Suprapubic skin (tissue), 4 donors: ENCODE measurements around the gene DENND10. TPM values are rescaled to one million over a fixed set of nuclear protein-coding genes. Genes with fewer than 3 reads are reported as not detected.
A peak's percentile ranks its signal among the peaks of the same experiment; 100 is the strongest.
"Not testable (repeated sequence)": the region's sequence is repeated elsewhere in the genome, so short reads cannot be mapped to it uniquely, and the experiment has no call there.

Source experiments
- DNase-seq, 2 donors: peaks; one replicate each; pipeline ENCODE4 v3.0.0-alpha.2; 2019; ENCODE audit warnings: low spot score in 2 of 2
- H3K27ac ChIP-seq: fragments of 200-600 bp; sonication (generic); one replicate; pipeline ENCODE4 v1.5.1; 2019
- H3K27me3 ChIP-seq: fragments of 200-600 bp; sonication (generic); one replicate; pipeline ENCODE4 v1.5.1; 2019
- H3K36me3 ChIP-seq: fragments of 200-600 bp; sonication (generic); one replicate; pipeline ENCODE4 v1.5.1; 2019
- H3K4me1 ChIP-seq: fragments of 200-600 bp; sonication (generic); one replicate; pipeline ENCODE4 v1.5.1; 2019
- H3K4me3 ChIP-seq: fragments of 200-600 bp; sonication (generic); one replicate; pipeline ENCODE4 v1.5.1; 2019; ENCODE audit warnings: mild to moderate bottlenecking
- H3K9me3 ChIP-seq: fragments of 200-600 bp; sonication (generic); one replicate; pipeline ENCODE4 v1.5.1; 2019
- EP300 ChIP-seq: sonication (generic); formaldehyde crosslinking; IDR thresholded peaks from one replicate; pipeline ENCODE4 v1.6.1; 2017; ENCODE audit warnings: antibody characterized with exemption
- POLR2A ChIP-seq, 2 donors: fragments of 450-650 bp; IDR thresholded peaks; one replicate each; pipeline ENCODE4 v1.6.1; 2017; ENCODE audit warnings: antibody characterized with exemption in 2 of 2, mild to moderate bottlenecking in 2 of 2, moderate library complexity in 2 of 2
- POLR2AphosphoS5 ChIP-seq, 3 donors: sonication (generic); formaldehyde crosslinking; IDR thresholded peaks; one replicate each; pipeline ENCODE4 v1.6.1; 2017; ENCODE audit warnings: antibody characterized with exemption in 3 of 3
- WGBS: methylation state at CpG from one replicate; pipeline ENCODE4 v1.1.5; 2018; 5-methylcytosine and 5-hydroxymethylcytosine counted together
- total RNA-seq, 4 donors: library from RNA; depleted of rRNA; stranded (reverse); fragments of >200 nt; gene quantifications; one replicate each; pipeline ENCODE4 v1.1.0, GENCODE V29; 2016
- TF ChIP-seq, protein P1 (sequence below), 2 donors: fragments of 200-600 bp in 1 of 2; fragments of 450-650 bp in 1 of 2; sonication (generic) in 1 of 2; IDR thresholded peaks; one replicate each; pipeline ENCODE4 v1.5.1; 2016 to 2019; ENCODE audit warnings: antibody characterized with exemption in 2 of 2, mild to moderate bottlenecking in 1 of 2, moderate library complexity in 1 of 2

DENND10 gene
- total RNA-seq, 4 donors from 2014 or later: 27.5 to 45.8 (median 33.1) TPM

DNA sequence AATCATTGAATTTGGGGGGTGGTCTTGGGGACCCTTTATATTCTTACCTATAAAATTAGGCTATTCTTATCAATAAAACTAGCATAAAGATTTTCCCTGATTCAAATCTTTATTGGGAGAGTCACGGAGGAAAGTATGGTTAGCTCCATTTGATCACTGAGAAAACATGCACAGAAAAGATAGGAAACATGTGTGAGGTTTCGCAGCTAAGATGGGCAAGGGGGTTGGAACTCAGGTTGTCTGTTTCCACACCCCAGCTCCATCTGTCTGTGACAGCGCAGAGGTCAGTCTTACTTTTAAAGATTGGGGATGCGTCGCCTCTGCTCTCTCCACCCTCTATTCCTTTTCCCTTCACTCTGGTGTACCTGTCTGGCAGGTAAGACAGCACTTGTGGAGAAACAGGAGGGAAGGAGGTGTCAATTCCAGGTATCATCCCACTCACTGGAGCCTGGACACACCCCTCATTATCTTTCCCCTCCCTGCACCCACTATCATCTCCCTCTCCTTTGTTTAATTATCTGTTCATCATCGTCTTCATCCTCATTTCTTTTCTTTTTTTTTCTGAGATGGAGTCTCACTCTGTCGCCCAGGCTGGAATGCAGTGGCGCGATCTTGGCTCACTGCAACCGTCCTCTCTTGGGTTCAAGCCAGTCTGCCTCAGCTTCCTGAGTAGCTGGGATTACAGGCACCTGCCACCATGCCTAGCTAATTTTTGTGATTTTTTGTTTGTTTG is 2.4 kb upstream of the DENND10 start:
- WGBS: 31% methylated on average over 10 of the region's 10 CpGs
- Histone ChIP-seq H3K4me1 (peaks cover 49% of the 10 kb centered on the region), H3K36me3 (no peaks in the 10 kb centered on the region), H3K4me3 (no peak overlapping the region), H3K27me3 (no peaks in the 10 kb centered on the region), H3K9me3 (no peaks in the 10 kb centered on the region), H3K27ac (peak overlapping the region; percentile 83)
- no peak for DNase-seq
- TF ChIP-seq, protein P1, sequence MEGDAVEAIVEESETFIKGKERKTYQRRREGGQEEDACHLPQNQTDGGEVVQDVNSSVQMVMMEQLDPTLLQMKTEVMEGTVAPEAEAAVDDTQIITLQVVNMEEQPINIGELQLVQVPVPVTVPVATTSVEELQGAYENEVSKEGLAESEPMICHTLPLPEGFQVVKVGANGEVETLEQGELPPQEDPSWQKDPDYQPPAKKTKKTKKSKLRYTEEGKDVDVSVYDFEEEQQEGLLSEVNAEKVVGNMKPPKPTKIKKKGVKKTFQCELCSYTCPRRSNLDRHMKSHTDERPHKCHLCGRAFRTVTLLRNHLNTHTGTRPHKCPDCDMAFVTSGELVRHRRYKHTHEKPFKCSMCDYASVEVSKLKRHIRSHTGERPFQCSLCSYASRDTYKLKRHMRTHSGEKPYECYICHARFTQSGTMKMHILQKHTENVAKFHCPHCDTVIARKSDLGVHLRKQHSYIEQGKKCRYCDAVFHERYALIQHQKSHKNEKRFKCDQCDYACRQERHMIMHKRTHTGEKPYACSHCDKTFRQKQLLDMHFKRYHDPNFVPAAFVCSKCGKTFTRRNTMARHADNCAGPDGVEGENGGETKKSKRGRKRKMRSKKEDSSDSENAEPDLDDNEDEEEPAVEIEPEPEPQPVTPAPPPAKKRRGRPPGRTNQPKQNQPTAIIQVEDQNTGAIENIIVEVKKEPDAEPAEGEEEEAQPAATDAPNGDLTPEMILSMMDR (IDR thresholded peaks at IDR 0.05): no peak
- no peak for TF ChIP-seq POLR2A (IDR thresholded peaks at IDR 0.05)
- TF ChIP-seq EP300: no peak
- TF ChIP-seq POLR2AphosphoS5 (IDR thresholded peaks at IDR 0.05): no peak

DNA sequence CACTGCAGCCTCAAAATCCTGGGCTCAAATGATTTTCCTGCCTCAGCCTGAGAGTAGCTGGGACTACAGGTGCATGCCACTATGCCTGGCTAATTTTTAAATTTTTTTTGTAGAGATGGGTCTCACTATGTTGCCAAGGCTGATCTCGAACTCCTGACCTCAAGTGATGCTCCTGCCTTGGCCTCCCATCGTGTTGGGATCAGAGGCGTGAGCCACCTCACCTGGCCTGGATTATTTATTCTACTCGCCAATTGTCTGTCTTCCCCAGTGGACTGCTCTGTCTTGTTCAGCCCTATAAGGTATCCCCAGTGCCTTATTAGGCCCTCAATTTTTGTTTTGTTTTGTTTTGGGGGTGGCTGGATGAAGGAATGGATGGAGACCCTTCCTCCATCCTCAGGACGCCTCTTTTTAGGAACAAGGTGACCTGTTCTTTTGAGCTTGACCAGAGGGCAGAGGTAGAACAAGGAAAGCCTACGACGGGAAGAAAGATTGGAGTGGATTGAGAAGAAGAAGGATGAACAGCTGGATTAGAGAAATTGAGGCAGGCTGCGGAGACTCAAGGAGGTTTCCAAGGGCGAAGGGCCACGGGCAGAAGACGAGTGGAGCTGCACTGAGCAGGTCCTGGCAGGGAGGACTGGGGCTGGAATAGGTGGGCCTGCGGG is 541 bp upstream of the DENND10 start:
- Histone ChIP-seq H3K27me3 (no peaks in the 10 kb centered on the region), H3K4me1 (peaks cover 49% of the 10 kb centered on the region), H3K4me3 (peak overlapping the region; percentile 96), H3K9me3 (no peaks in the 10 kb centered on the region), H3K27ac (peak overlapping the region; percentile 54), H3K36me3 (no peaks in the 10 kb centered on the region)
- DNase-seq: no peak
- TF ChIP-seq, protein P1 (IDR thresholded peaks at IDR 0.05): no peak
- TF ChIP-seq EP300 (no peak), POLR2A (IDR thresholded peaks at IDR 0.05) (no peak), POLR2AphosphoS5 (IDR thresholded peaks at IDR 0.05) (no peak)
- WGBS: 46% methylated on average over 12 of the region's 12 CpGs

DNA sequence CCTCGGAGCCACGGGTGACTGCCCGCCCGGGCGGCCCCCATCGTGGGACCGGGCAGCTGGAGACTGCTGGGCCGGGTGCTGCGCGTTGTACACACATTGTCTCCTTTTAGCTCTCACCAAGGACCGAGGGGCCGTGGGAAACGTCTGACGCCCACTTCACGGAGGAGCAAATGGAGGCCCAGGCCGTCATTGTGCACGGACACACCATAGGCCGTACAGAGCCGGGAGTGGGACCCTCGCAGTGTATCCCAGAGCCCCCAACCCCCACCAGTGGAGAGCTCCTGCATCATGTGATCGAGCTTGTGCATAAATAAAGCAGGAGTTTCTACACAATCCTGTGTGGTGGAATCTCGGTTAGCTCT is 722 bp downstream of the DENND10 start:
- Histone ChIP-seq H3K4me3 (peak overlapping the region; percentile 96), H3K9me3 (no peaks in the 10 kb centered on the region), H3K4me1 (peaks cover 49% of the 10 kb centered on the region), H3K27ac (peak overlapping the region; percentile 88), H3K27me3 (no peaks in the 10 kb centered on the region), H3K36me3 (peaks cover 10% of the 10 kb centered on the region)
- TF ChIP-seq, protein P1 (IDR thresholded peaks at IDR 0.05): no peak
- TF ChIP-seq EP300 (no peak), POLR2A (IDR thresholded peaks at IDR 0.05) (no peak)
- WGBS: 3% methylated on average over 14 of the region's 22 CpGs
- peak in 1 of 2 donors; percentile 71 for DNase-seq

DNA sequence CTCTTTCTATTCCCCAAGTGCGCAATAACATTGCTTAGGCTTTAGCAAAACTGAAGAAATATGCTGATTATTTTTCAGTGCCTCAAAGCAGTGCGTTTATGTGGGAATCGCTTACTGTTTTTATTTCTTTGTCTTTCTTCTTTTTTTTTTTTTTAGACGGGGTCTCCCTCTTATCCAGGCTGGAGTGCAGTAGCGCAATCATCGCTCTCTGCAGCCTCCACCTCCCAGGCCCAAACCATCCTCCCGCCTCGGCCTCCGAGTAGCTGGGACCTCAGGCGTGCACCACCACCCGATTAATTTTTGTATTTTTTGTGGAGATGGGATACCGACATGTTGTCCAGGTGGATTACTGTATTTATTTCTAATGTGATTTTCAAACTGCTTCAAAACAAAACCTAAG is 1.2 kb downstream of the DENND10 start:
- H3K36me3 ChIP-seq: peaks cover 10% of the 10 kb centered on the region
- peak overlapping the region; percentile 96 for H3K4me3 ChIP-seq
- H3K9me3 ChIP-seq: no peaks in the 10 kb centered on the region
- H3K27me3 ChIP-seq: no peaks in the 10 kb centered on the region
- TF ChIP-seq POLR2A (IDR thresholded peaks at IDR 0.05) (no peak), POLR2AphosphoS5 (IDR thresholded peaks at IDR 0.05) (no peak), EP300 (no peak)
- TF ChIP-seq, protein P1 (IDR thresholded peaks at IDR 0.05): no peak
- WGBS: 91% methylated on average over 12 of the region's 12 CpGs
- H3K4me1 ChIP-seq: peaks cover 46% of the 10 kb centered on the region
- DNase-seq: no peak
- no peak overlapping the region for H3K27ac ChIP-seq

DNA sequence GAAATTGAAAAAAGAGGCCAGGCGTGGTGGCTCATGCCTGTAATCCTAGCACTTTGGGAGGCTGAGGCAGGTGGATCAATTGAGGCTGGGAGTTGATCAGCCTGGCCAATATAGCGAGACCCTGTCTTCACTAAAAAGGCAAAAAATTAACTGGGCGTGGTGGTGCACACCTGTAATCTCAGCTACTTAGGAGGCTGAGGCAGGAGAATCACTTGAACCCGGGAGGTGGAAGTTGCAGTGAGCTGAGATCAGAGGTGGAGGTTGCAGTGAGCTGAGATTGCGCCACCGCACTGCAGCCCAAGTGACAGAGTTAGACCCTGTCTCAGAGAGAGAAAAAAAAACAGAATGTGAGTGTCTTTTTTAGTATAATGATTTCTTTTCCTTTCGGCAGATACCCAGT is 2.0 kb downstream of the DENND10 start:
- Histone ChIP-seq H3K4me1 (peaks cover 39% of the 10 kb centered on the region), H3K36me3 (peaks cover 16% of the 10 kb centered on the region)
- WGBS: 95% methylated on average over 7 of the region's 7 CpGs
- not testable (repeated sequence) for DNase-seq, H3K4me3 ChIP-seq, H3K27me3 ChIP-seq, H3K9me3 ChIP-seq, H3K27ac ChIP-seq

DNA sequence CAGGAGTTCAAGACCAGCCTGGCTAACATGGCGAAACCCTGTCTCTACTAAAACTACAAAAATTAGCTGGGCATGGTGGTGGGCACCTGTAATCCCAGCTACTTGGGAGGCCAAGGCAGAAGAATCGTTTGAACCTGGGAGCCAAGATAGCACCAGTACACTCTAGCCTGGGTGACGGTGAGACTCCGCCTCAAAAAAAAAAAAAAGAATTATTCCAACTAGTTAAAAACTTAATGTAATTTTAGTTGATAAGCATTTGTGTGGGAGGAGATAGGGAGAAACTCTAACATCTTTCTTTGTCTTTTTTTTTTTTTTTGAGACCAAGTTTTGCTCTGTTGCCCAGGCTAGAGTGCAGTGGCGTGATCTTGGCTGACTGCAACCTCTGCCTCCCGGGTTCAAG is 3.2 kb downstream of the DENND10 start:
- not testable (repeated sequence) for H3K9me3 ChIP-seq, DNase-seq, H3K4me3 ChIP-seq, H3K27me3 ChIP-seq, H3K27ac ChIP-seq
- WGBS: 78% methylated on average over 6 of the region's 6 CpGs
- H3K4me1 ChIP-seq: peaks cover 26% of the 10 kb centered on the region
- H3K36me3 ChIP-seq: peaks cover 28% of the 10 kb centered on the region

DNA sequence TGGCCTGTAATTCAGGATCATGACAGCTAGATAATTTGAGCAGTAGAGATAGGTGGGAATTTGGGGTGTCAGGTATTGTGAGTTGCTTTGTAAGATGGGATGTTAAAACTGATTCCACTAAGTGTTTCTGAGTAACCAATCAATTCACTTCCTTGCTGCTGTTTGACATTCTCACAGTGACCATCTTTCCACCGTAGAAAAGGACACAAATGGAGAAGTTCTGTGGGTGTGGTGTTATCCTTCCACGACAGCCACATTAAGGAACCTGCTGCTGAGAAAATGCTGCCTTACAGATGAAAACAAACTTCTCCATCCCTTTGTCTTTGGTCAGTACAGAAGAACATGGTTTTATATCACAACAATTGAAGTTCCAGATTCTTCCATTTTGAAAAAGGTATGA is 3.9 kb downstream of the DENND10 start:
- not testable (repeated sequence) for H3K27me3 ChIP-seq, DNase-seq, H3K27ac ChIP-seq, H3K4me3 ChIP-seq, H3K9me3 ChIP-seq
- H3K36me3 ChIP-seq: peaks cover 35% of the 10 kb centered on the region
- H3K4me1 ChIP-seq: peaks cover 23% of the 10 kb centered on the region
- WGBS: 91% methylated on average over 2 of the region's 2 CpGs
